AG09319 (cell line): ENCODE data around the gene S100G.
"Not testable (repeated sequence)": the region's sequence is repeated elsewhere in the genome, so short reads cannot be mapped to it uniquely, and the experiment has no call there.

Experiments
- DNase-seq: peaks from one replicate; pipeline ENCODE4 v3.0.0-alpha.2; 2010; ENCODE audit warnings: low read depth; ENCODE audit errors: extremely low read depth
- TF ChIP-seq, protein P1 (sequence below): IDR thresholded peaks from 2 replicates; pipeline ENCODE4 v1.5.1; 2011; ENCODE audit warnings: low read depth, mild to moderate bottlenecking, inconsistent platforms, low read length, moderate library complexity

Gene S100G

GRCh38 chrX:16612257-16612897, 37.6 kb upstream of the S100G start:
- DNase-seq = no peak
- TF ChIP-seq, protein P1, sequence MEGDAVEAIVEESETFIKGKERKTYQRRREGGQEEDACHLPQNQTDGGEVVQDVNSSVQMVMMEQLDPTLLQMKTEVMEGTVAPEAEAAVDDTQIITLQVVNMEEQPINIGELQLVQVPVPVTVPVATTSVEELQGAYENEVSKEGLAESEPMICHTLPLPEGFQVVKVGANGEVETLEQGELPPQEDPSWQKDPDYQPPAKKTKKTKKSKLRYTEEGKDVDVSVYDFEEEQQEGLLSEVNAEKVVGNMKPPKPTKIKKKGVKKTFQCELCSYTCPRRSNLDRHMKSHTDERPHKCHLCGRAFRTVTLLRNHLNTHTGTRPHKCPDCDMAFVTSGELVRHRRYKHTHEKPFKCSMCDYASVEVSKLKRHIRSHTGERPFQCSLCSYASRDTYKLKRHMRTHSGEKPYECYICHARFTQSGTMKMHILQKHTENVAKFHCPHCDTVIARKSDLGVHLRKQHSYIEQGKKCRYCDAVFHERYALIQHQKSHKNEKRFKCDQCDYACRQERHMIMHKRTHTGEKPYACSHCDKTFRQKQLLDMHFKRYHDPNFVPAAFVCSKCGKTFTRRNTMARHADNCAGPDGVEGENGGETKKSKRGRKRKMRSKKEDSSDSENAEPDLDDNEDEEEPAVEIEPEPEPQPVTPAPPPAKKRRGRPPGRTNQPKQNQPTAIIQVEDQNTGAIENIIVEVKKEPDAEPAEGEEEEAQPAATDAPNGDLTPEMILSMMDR = no peak

DNA sequence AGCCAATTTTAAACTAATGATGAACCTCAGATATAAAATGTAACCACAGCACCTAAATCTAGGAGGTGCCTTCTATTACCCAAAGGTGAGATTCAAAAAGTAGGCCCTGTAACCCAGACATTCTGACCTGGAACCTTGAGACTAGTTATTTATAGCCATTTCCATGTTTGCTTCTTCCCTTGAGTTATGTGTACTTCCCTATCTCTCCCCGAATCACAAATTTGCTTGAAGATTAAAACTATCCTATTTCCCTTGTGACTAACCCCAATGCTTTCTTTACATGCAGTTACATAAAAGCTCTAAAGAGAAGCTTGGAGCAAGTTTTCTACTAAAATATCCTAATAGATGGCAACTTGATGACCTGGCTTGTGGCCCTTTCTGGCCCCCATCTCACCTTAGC, 32.6 kb upstream of the S100G start:
- TF ChIP-seq, protein P1 = no peak
- no peak for DNase-seq

DNA sequence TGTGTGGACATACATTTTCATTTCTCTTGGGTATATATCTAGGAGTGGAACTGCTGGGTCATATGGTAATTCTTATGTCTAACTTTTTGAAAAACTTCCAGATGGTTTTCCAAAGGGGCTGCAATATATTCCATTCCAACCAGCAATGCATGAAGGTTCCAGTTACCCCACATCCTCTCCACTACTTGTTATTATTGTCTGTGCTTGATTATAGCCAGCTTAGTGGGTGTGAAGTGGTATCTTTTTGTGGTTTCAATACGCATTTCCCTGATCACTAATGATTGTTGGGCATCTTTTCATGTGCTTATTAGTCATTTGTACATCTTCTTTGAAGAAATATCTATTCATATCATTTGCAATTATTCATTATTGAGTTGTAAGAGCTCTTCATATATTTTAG, 31.5 kb upstream of the S100G start:
- TF ChIP-seq, protein P1 = no peak

DNA sequence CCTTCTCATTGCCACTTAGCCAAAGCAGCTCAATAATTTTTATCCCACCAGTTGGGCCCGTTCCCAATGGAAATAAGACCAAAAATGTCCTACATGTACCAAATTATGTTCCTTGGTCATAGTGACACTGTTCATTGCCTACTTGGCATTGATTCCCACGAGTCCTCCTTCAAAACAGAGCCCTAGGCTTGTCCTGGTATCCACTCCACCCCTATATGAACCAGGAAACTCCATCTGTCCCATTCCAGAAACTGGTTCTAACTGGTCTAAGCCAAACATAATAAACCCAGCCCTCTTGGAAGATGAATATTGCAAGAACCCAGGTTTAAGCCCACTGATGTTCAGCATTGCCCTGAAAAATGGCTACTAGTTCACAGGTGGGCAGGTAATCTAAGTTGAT, 30.9 kb upstream of the S100G start:
- TF ChIP-seq, protein P1 = no peak
- no peak for DNase-seq

More for the DNA sequence above, 31.5 kb upstream of the S100G start:
- DNase-seq = no peak

DNA sequence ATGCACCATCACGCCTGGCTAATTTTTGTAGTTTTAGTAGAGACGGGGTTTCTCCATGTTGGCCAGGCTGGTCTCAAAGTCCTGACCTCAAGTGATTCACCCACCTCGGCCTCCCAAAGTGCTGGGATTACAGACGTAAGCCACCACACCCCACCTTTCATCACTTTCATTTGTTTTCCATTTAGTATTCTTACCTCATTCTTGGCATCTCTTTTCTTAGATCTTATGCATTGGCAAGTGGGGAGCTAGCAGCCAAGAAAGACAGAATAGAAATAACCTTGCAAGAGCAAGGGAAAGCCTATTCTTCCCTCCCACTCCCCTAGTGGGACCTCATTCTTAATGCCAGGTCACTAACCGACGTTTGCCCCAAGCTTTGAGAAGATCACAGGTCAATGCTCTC, 21.4 kb upstream of the S100G start:
- not testable (repeated sequence) for DNase-seq

DNA sequence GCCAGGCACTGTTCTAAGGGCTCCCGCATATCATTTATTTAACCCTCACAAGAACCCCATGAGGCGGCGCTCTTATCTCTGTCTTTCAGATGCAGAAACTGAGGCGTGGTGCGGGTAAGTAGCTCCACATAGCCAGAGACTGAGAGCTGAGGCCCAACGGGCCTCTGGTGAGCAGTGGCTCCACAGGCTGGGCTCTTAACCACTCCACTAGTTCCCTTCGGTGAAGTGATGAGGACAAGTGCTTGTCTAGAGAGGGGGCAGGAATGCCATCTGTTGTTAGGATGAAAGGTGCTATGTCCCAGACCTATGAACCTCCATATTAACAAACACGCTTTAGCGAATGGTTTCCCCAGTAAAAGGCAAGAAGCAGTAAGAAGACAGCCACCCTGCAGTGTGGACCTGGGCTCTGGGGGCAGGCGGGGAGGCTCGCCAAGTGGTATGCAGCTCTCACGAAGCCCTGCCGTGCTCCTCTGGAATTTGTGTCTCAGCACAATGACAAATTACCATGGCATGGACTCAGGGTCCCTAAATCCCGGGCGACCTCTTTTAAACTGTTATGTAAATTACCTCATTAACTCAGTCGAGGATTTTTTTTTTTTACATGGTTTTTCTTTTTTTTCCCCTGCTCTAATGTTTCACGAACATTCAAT, 20.9 kb upstream of the S100G start:
- TF ChIP-seq, protein P1 = no peak
- no peak for DNase-seq

- DNase-seq = no peak
- TF ChIP-seq, protein P1 = no peak
These were observed 20.0 kb upstream of the S100G start for GRCh38 chrX:16629909-16630308.

DNA sequence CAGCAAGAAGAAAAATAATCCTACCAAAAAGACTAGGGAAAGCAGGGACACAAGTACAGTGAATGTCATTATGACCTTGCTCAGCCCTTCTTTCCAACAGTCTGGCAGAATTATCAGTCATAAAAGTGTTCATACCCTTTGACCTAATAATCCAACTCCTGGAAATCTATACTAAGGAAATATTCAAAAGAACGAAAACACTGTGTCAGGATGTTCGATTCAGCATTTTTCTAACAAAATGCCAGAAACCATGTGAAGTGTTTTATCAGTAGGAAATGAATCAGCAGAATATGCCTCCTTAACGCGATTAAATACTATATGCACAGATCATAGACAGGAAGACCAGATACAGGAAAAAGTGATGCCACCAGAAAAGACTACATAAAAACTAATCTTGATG, 16.2 kb upstream of the S100G start:
- DNase-seq = no peak
- TF ChIP-seq, protein P1 = no peak
